HT1080 (cell line): ENCODE results near the gene FAM24B. TPM values are rescaled to one million over a fixed set of nuclear protein-coding genes. Genes with fewer than 3 reads are reported as not detected.
"Not testable (repeated sequence)": the region's sequence is repeated elsewhere in the genome, so short reads cannot be mapped to it uniquely, and the experiment has no call there.

ENCODE experiments used
- DNase-seq: peaks from one replicate; pipeline ENCODE4 v3.0.0-alpha.2; 2015; ENCODE audit warnings: low read depth
- polyA plus RNA-seq, 2 experiments: library from polyadenylated mRNA; depleted of rRNA; stranded (reverse); fragments of >200 nt; gene quantifications; 2 replicates each; pipeline ENCODE4 v1.2.3, GENCODE V29; 2015
- total RNA-seq: library from RNA; depleted of rRNA; stranded (reverse); fragments of >200 nt; shearing (Covaris generic); gene quantifications from 2 replicates; pipeline ENCODE4 v1.2.3, GENCODE V29; 2014; rRNA removed

The FAM24B gene, protein sequence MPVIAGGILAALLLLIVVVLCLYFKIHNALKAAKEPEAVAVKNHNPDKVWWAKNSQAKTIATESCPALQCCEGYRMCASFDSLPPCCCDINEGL
- 7.2 and 7.9 TPM in 2 replicates for total RNA-seq
- 4.4 and 5.9 TPM in 2 replicates for polyA plus RNA-seq (2015; cell fraction: cytosol; rRNA removed)
- 10.9 and 18.5 TPM in 2 replicates for polyA plus RNA-seq (2015; cell fraction: nucleus; rRNA removed)

DNA sequence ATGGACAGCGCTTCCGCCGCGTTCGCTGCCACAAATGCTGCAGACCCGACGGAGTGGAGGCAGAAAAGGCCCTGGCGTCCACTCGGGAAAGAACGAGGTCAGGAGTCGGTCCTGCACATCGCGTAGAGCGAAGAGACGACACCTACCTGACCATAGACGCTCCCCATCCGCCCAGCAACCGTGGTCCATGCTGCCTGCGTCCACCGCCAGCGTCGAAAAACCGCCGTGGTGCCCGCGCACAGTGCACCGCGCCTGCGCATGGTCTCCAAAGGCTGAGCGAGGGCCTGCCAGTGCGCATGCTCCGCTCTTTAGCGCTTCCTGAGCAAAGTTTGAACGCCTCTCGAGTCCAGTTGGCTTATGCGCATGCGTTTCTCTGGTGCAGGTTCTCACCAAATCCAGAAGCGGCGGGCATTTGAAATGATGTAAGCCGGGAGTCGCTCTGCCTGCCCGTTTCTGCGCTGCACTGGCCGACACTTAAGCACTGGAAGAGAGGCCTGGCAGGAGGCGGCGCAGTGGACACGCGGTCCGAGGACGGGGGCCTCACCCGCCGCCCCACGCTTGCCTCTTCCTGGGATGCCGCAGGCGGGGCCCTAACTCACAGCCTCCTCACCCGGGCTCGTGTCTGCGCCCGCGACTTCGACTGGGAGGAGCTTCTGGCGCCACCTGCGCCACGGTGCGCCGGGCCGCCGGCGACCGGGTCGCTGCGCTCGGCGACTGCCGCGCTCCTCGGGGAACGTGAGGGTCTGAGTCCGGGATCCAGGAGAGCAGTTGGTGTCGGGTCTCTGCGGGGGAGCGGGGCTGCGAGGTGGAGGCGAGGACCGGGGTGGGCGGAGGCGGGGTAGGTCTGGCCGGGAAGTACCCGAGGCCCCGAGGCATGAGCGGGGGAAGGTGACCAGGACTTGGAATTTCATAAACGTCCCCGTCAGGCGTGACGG lies at the start of gene FAM24B:
Gene FAM24B, minus strand, starts transcription at position 243 of the 935 bp plus-strand sequence. CDS start 29,066 bp downstream, outside the sequence.
- DNase-seq, result peak; percentile 95

DNA sequence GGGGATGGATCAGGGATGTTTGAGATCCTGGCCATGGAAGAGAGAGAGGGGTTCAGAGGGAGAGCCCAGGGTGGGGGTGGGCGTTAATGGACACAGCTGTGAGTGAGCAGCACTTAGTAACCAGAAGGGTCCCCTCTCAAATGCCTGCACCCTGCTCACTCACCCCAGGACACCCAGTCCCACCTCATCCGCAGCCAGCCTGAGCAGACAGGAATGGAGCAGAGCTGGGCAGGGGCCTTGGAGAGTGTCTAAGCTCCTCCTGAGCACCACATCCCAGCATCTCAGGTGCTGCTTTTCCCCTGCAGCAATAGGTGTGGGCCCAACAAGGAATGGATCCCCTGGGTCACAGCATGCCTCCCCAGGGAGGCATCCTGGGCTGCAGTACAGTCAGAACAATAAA lies 36.3 kb upstream of the FAM24B start:
- no peak for DNase-seq

DNA sequence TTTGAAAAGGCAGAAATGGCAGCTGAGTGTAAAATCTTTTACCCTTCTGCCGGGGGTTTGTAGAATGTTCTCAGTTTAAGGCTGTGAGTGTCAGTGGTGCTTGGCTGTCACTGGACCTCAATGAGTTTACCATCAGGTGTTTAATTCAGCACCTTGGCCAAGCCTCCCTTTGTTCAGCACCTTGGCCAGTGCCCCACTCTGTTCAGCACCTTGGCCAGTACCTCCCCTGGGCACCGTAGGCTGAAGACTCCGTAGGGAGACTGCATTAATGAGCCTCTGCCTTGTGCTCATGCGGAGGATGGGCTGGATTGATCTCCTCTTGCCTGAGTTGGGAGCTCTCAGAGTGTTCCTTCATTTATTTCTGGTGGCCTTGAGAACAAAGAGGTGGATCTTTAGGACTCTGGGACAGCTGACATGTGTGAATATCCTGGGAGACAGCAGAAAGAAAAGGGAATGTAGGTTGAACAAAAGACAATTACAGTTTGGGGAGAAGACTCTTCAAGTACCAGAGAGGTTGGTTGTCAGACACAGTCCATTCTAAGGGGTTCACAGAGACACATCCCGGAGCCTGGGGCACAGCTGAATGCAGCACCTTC lies 32.6 kb upstream of the FAM24B start:
- peak; percentile 24 for DNase-seq

DNA sequence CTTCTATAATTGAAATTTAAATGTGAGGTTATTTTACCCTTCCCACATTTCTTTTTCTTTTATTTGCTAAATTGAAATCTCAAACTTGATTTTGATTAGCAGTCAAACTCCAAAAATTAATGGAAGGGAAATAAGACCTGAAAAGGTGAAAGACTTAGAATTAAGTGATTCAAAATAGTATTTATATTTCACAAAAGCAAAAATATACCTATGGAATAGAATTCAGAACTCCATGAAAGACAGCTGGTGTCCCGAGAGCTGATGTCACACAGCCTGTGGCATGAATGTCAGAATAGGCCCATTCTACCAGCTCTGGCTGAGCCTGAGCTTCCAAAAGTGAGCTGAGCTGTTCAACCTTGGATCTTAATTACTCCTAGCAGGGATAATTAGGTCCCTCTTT lies 30.9 kb upstream of the FAM24B start, which contains the start of gene FAM24A:
Gene FAM24A, plus strand, starts transcription at position 301 of the 400 bp plus-strand sequence. CDS start 1,025 bp downstream, outside the sequence.
- no peak for DNase-seq

DNA sequence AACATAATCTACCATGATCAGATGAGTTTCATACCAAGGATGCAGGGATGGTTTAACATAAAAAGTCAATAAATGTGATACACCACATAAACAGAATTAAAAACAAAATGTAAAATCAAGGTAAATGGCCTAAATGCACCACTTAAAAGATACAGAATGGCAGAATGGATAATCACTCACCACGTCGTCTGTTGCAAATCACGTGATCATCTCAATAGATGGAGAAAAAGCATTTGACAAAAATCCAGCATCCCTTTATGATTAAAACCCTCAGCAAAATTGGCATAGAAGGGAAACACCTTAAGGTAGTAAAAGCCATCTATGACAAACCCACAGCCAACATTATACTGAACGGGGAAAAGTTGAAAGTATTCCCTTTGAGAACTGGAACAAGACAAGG lies 24.5 kb upstream of the FAM24B start:
- not testable (repeated sequence) for DNase-seq

DNA sequence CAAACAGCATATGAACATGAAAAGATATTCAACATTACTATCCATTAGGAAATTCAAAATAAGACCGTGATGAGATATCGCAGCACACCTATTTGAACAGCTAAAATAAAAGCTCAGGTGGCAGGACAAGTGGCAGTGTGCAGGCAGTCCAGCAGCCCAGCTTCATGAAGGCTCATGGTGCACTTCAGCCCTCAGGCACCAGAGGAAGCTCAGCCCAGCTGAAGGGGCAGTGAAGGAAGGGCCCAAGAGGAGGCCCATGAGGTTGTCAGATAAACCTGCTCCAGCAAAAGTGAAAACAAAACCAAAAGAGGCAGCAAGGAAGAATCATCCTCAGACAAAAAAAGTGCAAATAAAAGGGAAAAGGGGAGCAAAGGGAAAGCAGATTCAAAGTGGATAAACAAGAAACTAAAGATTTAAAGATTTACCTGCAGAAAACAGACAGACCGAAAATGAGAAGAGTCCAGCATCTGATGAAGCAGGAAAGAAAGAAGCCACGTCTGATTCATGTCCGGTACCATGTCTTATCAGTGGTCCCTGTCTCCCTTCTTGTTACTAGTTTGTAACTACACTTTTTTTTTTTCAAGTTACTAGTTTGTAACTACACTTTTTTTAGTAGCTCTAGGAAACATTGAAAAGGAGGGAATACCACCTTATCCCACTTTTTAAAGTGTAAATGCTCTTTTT lies 15.0 kb upstream of the FAM24B start:
- DNase-seq, result no peak

DNA sequence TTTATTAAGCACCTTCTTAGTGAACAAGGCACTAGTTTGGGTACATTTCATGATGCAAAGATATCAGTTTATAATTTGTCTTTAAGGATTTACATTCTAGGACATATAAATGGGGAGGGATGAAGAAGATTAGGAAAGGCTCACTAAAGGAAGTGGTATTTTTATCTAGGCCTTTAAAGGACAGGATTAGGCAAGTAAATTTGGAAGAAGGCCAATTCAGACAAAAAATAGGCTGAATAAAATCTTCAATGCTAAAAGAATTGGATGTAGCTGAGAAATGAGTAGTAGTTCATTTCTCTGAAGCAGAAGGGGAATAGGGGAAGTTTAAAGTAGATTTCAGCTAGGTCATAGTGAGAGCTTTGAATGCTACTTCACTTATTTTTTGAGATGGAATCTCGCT lies 4.8 kb upstream of the FAM24B start:
- no peak for DNase-seq

DNA sequence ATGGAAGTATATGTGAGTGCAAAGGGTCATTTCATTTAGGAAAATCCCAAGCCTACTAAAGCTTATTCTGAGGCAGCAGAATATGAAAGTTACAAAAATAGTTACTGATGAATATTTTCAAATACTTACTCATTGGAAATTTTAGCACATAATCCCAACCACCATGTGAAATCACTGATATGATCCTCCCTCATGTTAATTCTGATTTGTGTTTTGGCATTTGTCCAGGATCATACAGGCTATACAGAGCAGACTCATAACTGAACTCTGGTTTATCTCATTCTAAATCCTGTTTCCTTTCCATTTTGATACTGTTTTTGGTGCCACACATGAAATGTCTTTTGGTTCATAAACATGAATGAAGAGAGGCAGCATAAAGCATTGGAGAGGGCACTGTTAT lies 3.4 kb upstream of the FAM24B start:
- DNase-seq, result no peak

DNA sequence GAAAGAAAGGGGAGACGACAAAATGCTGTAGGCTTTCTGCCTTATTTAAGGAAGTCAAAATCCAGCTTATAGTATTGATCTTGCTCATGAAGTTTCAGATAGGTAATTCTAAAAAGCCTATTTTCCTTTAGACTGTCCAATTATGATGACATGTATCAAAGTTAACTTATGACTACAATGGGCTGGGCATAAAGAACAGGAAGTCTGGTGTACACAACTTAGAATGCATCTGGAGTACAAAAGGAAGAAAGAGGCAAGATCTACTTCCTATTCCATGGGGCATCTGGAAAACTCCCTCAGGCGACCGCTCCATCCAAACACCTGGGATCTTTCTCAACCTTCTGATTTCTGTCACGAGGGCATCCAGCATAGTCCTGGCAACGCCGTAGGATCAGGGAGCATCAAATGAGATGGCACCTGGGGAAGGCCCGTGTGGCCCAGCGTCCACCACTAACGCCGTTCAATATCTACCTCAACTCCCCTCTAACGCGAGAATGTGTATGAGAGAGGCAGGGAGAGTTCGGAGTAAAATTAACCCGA lies 512 bp downstream of the FAM24B start:
- peak; percentile 7 for DNase-seq

DNA sequence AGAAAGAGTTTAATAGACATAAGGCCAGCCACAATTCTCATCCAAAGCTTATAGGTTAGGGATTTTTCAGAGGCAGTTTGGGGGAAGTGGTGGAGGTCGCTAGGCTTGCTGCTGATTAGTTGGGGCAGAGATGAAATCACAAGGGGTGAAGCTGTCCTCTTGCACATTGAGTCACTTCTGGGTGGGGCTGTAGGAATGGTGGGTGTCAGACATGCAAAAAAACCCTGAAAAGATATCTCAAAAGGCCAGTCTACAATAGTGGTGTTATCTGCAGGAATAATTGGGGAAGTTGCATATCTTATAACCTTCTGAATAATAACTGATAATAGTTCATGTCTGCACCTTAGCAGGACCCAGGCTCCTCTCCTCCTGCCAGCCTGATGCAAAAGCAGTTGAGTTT lies 2.1 kb downstream of the FAM24B start:
- no peak for DNase-seq

DNA sequence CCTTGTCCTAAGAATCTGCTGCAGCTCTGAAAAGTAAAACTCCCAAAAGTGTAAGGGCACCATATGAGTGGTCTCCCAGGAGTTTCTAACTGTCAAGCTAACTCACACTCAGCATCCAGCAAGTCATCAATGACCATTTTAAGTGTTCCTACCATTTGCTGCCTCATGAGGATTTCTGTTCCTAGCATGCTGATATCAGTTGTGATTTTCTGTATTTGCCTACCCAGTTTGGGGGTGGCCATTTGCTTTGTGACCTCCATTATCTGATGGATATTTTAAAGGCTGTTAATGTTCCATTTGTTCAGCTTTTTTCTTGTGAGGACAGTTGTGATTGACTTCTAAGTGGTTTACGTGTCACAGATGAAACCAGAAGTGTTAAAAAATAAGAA lies 2.9 kb downstream of the FAM24B start:
- DNase-seq, result no peak

DNA sequence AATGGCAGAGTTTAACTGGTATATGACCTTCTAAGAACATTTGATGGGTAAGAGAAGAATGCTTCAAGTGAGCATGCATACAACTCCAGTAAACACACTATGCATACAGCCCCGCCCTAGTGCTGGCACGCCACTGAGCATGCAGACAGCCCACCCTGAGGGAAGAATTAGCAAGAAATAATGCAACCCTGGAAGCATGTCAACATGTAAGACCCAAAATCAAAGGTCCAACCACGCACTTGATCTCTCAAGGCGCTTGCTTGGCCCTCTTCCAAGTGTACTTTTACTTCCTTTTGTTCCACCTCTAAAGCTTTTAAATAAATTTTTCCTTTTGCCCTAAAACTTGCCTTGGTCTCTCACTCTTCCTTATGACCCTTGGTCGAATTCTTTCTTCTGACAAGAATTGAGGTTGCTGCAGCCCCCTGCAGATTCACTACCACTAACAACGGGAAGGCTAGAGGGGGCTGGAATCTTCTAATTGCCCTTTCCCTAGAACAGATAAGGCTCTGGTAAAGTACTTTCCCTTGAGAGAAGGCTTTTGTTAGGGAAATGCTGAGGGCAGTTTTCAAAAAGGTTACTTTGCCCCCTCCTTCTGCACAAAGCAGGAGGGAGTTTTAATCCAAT lies 3.4 kb downstream of the FAM24B start:
- DNase-seq, result no peak

DNA sequence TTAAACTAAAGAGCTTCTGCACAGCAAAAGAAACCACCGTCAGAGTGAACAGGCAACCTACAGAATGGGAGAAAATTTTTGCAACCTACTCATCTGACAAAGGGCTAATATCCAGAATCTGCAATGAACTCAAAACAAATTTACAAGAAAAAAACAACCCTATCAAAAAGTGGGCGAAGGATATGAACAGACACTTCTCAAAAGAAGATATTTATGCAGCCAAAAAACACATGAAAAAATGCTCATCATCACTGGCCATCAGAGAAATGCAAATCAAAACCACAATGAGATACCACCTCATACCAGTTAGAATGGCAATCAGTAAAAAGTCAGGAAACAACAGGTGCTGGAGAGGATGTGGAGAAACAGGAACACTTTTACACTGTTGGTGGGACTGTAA lies 7.4 kb downstream of the FAM24B start:
- DNase-seq, result not testable (repeated sequence)

DNA sequence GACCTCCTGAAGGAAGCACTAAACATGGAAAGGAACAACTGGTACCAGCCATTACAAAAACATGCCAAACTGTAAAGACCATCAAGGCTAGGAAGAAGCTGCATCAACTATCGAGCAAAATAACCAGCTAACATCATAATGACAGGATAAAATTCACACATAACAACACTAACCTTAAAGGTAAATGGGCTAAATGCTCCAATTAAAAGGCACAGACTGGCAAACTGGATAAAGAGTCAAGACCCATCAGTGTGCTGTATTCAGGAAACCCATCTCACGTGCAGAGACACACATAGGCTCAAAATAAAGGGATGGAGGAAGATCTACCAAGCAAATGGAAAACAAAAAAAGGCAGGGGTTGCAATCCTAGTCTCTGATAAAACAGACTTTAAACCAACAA lies 10.6 kb downstream of the FAM24B start:
- DNase-seq, result not testable (repeated sequence)

DNA sequence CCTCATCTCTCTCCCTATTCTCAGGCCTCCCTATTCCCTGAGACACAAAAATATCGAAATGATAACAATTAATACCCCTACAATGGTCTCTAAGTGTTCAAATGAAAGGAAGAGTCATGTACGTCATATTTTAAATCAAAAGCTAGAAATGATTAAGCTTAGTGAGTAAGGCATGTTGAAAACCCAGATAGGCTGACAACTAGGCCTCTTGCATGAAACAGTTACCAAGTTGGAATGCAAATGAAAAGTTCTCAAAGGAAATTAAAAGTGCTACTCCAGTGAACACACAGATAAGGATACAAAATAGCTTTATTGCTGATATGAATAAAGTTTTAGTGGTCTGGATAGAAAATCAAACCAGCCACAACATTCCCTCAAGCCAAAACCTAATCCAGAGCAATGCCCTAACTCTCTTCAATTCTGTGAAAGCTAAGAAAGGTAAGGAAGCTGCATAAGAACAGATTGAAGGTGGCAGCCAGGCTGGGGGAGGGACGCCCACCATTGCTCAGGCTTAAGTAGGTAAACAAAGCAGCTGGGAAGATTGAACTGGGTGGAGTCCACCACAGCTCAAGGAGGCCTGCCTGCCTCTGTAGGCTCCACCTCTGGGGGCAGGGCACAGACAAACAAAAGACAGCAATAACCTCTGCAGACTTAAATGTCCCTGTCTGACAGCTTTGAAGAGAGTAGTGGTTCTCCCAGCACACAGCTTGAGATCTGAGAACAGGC lies 12.5 kb downstream of the FAM24B start:
- DNase-seq, result not testable (repeated sequence)

DNA sequence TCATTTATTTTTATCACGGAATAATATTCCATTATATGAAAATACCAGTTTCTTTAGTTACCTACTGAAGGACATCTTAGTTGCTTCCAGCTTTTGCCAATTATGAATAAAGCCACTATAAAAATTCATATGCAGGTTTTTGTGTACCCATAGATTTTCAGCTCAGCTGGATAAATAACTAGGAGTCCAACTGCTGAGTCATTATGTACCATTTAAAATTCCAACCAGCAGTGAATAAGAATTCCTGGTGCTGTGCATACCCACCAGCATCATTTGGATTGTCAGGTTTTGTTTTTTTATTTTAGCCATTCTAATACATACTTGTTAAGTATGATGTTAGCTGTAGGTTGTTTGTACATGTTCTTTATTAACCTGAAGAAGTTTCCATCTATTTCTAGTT lies 14.5 kb downstream of the FAM24B start:
- DNase-seq, result peak; percentile 47

DNA sequence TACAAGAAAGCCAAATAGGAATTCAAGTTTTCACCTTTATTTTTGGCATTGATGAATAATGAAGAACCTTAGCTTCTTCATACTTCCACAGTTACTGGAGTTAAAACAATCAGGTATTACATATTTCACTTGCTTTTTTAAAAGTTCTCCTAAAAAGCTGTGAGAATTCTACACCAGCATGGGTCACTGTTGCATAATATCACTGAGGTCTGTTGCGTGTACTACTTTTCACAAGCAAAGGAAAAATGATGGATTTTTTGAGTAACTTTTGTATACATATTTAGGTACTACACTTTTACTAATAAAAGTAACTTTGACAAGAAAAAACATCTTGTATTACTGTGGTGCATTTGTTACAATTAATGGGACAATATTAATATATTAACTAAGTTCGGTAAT lies 15.2 kb downstream of the FAM24B start:
- DNase-seq, result no peak

DNA sequence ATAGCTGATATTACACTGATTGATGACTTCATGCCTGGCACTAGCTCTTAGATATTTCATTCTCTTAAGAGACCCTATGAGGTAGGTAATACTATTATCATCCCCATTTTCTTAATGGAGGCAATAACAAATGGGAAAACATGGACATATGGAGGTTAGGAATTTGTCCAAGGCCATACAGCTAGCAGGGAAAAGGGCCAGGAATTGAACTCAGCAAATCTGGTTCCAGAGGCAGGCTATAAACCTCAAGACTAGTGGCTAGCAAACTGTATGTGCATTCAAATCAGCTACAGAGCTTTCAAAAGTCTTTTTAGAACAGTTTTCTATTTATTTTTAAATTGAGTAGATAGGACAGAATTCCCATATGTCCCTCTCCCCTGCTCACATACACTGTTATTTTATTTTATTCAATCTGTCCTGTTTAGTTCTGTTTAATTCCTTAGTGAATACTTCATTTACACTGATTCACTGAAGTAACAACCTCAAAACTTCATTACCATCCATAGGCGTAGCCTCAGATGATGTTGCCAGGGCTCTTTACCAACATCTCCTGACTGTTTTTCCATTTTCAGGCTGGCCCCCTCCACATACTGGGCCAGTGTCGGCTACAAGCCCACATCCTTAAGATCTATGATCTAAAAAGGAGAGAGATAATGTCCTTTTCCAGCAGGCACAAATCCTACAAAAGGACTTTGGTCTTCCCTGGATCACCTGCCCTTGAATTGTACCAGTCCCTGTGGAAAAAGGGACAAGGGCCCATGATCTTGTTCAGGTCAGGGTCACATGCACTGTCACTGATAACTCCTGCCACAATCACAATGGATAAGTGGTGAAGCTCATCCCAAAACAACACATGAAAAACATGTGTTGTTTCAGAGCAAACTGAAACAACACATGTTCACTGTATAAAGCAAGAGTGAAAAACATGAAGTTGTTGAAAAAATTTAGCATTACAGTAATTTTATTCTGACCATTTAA lies 15.9 kb downstream of the FAM24B start:
- no peak for DNase-seq

DNA sequence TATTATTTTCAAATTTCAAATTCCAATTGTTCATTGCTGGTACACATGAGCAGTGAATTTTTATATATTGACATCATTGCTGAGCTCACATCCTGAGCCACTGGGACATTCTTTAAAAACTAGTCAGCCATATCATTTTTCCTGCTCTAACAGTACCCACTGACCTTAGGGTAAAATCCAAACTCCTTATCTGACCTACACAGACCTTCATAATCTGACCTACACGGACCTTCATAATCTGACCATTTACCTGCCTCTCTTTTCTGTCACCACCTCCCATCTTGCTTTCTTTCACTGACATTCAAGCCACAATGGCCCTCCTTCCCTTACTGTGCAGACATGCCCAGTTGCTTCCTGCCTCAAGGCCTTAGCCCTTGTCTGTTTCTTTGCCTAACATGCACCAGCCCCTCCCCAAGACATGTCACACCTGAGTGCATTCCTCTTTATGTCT lies 17.6 kb downstream of the FAM24B start:
- DNase-seq, result peak; percentile 81
